Smooth muscle cell of the brain vasculature (primary cell): ENCODE measurements around the gene ALG3.
"Not testable (repeated sequence)": the region's sequence is repeated elsewhere in the genome, so short reads cannot be mapped to it uniquely, and the experiment has no call there.

Experiments
- DNase-seq: peaks from one replicate; pipeline ENCODE4 v3.0.0-alpha.2; 2012; ENCODE audit warnings: low read depth, low spot score

Gene ALG3

DNA sequence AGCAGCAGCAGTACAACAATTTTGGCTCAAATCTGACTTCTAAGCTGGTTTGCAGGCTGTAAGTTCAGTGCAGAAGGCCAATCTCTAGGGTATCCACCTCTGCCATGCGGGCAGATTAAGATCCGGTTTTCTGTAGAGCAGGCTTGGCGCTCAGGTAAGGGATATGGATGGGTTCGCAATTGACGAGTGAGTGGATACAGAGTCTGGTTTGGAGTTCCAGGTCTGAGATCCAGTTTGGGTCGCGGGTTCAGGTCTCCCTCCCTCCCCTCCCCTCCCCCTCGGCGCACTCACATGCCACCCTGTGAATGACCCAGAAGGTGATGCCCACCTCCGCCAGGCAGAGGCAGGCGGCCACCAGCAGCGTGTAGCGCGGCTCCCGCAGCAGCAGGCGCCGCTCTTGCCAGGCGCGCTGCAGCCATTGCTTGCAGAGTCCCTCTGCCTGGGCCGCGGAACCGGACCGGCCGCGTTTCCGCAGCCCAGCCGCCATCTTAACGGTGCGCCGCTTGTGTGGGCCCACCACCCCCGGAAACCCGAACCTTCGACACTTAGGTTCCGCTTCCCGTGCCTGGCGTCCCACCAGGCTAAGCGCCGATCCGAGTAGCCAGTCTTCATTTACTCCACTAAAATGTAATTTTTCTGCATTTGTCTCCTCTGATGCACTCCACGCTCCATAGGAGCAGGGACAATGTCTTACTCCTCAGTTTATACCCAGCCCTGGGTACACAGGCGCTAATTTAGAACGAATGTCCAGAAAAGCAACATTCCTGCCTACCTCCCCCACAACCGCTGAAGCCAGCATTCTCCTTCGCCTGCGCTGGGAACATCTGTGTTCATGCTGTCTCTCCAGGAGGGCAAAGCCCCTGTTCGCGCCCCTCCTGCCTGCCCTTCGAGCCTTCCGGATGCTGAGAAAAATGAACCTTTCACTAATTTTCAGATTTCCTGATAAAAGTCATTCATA, at the start of gene ALG3:
Gene ALG3, minus strand, starts transcription at position 509 of the 958 bp plus-strand sequence. Its CDS starts 22 bp downstream, at position 487.
- DNase-seq, result peak; percentile 67

DNA sequence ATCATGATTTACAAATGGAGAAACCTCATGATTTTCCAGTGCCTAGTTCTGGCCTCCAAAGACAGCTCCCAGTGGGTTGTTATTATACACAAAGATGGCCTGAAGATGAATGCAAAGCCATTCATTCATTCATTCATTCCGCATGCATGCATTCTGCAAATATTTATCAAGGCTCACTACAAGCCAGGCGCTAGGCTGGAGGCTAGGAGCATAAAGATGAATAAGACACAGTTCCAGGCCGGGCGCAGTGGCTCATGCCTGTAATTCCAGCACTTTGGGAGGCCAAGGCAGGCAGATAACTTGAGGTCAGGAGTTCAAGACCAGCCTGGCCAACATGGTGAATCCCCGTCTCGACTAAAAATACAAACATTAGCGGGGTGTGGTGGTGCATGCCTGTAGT, 47.9 kb upstream of the ALG3 start:
- no peak for DNase-seq

GRCh38 chr3:184295771-184296170, 47.0 kb upstream of the ALG3 start:
- no peak for DNase-seq

- no peak for DNase-seq
Measured at GRCh38 chr3:184291738-184292445, 43.1 kb upstream of the ALG3 start.

DNA sequence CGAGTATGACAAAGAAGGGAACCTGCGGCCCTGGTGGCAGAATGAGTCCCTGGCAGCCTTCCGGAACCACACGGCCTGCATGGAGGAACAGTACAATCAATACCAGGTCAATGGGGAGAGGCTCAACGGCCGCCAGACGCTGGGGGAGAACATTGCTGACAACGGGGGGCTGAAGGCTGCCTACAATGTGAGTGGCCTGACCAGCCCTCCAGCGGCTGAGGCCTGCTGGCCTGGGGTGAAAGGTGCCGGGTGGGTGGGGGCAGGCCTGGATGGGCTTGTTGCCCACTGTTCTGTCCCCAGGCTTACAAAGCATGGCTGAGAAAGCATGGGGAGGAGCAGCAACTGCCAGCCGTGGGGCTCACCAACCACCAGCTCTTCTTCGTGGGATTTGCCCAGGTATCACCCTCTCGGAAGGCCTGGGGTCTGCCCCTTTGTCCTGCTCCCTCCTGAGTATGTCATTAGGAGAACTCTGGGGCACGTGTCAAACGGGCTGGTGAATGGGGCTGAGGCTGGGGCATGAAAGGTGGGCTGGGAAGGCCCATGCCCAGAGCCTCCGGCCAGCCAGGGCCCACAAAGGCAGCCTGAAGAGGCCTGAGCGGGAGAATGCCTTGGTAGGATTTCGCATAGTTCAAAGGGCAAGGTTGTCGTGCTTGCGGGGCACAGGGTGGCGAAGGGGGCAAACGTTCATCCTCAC, 42.4 kb upstream of the ALG3 start:
- DNase-seq, result no peak

GRCh38 chr3:184290331-184290730, 41.6 kb upstream of the ALG3 start:
- no peak for DNase-seq

DNA sequence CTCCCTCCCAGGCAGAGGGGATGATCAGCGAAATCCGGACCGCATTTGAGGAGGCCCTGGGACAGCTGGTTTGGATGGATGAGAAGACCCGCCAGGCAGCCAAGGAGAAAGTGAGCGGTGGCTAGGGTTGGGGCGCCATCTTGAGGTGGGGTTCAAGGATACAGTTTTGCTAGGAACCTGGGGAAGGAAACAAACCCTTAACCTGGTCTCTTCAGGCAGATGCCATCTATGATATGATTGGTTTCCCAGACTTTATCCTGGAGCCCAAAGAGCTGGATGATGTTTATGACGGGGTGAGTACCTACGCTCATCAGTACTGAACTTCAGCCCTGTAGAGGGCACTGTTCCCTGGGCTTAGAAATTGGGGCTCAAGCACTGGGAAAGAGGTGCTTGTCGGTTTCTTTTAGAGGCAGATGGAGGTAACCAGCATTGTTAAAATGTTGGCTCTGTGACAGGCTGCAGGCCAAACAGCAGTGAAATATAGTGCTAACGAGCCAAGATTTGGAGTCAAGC, 40.7 kb upstream of the ALG3 start:
- DNase-seq, result no peak

GRCh38 chr3:184284696-184285095, 35.9 kb upstream of the ALG3 start:
- no peak for DNase-seq

DNA sequence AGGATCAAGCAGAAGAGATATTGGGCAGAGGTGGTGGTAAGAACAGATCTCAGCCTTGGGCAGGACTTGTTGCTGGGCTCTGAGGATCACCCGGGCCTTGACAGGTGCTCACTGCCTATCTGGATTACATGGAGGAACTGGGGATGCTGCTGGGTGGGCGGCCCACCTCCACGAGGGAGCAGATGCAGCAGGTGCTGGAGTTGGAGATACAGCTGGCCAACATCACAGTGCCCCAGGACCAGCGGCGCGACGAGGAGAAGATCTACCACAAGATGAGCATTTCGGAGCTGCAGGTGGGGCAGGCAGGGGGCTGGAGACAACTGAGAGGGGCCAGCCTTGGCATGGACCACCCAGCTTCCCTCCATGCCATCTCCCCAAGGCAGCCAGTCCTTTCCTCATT, 34.9 kb upstream of the ALG3 start:
- DNase-seq, result no peak

DNA sequence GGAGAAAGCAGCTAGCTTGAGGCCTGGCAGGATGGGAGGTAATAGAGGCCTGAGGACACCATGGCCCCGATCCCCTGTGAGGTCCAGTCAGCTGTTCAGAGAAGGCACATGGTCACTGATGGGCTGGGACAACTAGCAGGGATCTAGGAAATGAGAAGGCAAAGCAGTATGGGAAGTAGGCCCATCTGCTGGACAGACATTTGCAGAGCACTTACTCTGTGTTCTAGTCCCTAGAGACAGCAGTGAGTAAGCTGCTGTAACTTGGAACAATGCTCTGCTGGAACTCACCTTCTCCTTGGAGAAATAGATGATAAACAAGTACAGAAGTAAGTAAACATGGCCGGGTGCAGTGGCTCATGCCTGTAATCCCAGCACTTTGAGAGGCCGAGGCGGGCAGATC, 34.2 kb upstream of the ALG3 start:
- DNase-seq, result no peak

GRCh38 chr3:184277366-184277765, 28.6 kb upstream of the ALG3 start:
- DNase-seq, result no peak

GRCh38 chr3:184275961-184276910, 27.5 kb upstream of the ALG3 start, which contains the start of gene ECE2:
Gene ECE2, plus strand, starts transcription at chr3:184276022. Its CDS starts 132 bp downstream, at chr3:184276154.
- no peak for DNase-seq

- no peak for DNase-seq
Measured at GRCh38 chr3:184275381-184275701, 26.6 kb upstream of the ALG3 start.

- DNase-seq, result no peak
Measured at GRCh38 chr3:184272269-184272668, 23.5 kb upstream of the ALG3 start.

- DNase-seq, result not testable (repeated sequence)
Measured at GRCh38 chr3:184267249-184267648, 18.5 kb upstream of the ALG3 start.

DNA sequence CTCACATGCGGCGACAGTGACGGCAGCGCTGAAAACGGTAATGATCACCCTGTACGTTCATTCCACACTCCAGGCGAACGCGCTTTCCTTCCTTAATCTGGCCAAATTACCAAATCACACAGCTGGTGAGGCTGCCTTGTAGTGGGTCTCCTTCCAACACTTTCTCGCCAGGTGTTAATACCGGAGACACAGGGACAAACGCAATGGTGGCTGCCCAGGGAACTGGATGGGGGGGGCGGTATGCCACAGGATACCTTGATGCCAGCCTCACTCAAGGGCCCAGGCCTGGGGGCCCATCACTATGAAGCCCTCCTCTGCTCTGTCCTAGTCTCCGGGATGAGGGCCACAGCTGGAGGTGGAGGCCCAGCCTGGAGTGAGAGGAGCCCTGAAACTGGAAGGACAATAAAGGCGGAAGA, 14.0 kb upstream of the ALG3 start:
- DNase-seq, result no peak

DNA sequence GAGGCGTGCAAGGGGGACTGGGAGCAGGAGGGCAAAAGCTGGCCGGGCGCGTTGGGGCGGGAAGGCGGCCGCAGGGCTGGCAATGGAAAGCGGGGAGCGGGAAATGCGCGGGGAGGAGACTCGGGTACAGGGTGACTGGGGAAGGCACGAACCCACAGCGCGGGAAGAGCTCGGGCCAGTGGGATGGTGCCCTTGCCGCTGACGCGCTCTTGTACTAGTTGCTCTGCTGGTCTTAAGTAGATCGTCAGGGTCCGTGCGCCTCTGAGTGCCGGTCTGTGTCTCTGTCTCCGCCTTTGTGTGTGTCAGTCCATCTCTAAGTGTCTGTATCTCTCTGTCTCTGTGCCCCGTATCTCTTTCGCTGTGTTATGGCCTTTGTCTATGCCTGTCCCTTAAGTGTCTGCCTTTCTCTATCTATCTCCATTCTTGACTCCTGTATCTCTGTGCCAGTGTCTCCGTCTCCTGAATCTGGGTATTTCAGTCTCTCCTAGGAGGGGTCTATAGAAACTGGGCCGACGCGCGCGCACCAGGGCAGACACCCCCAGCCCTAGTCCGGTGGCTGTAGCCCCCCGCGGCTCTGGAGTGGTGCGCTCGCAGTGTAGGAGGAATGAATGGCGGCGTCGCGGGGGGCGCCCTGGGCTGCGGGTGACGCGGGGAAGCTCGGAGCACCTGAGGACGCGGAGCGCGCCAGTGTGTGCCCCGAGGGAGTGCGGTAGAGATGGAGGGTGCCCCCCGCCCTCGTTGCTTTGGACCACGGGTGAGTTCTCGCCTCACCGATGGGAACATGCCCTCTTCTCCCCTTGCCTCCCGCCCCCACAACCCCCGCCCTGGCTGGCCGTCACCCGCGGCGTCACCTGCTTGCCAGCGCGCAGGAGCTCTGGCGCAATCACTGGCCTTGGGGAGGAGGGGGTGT, 13.3 kb upstream of the ALG3 start:
- no peak for DNase-seq

DNA sequence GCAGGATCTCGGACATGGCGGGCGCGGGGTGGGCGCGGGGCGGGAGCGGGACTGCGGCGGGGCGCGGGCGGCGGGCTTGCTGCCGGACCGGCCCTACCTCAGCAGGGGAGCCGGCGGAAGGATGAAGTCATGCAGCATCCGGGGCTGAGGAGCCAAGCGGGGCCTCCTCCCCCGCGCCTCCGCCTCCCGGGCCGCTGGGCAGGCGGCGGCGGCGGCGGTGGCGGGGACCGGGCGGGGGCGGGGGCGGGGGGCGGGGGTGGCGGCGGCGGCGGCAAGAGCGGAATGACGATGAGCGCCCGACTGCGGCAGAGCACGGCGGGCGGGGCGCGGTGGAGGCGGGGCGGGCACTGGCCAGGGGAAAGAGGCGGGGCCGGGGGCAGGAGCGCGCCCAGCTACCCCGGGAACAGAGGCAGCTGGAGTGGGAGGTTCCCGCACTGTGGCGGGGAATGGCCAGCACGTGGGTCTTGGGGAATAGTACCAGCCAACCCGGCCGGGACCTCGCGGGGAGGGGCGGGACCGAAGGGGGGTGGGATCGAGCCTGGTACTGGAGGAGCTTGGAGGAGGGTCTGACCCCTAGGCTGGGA, 12.6 kb upstream of the ALG3 start, which contains the start of gene CAMK2N2:
Gene CAMK2N2, minus strand, starts transcription at position 284 of the 584 bp plus-strand sequence. Its CDS starts 268 bp downstream, at position 16.
- no peak for DNase-seq

GRCh38 chr3:184260724-184261269, 12.0 kb upstream of the ALG3 start:
- DNase-seq, result no peak
